ENCODE results near the gene C11orf58. TPM values are rescaled to one million over a fixed set of nuclear protein-coding genes. Genes with fewer than 3 reads are reported as not detected.

Gene C11orf58
- polyA plus RNA-seq, 1 donor from 2014 or later, result 226 TPM

GRCh38 chr11:16793511-16793910, 55.1 kb downstream of the C11orf58 start:
- Histone ChIP-seq H3K9me3 (ENCODE audit: low read length) (no peaks in the 10 kb centered on the region), H3K9me2 (ENCODE audit: insufficient read depth, low read length) (no peaks in the 10 kb centered on the region), H4K20me1 (ENCODE audit: insufficient read depth) (no peaks in the 10 kb centered on the region), H3K27ac (ENCODE audit: low read length) (no peak overlapping the region), H3F3A (ENCODE audit: insufficient read depth, low read length, poor library complexity, severe bottlenecking) (no peaks in the 10 kb centered on the region), H3K4me2 (ENCODE audit: low read length) (no peak overlapping the region), H3K4me3 (ENCODE audit: low read length) (no peak overlapping the region), H3K36me3 (ENCODE audit: insufficient read depth, low read length) (peaks cover 12% of the 10 kb centered on the region), H3K9ac (ENCODE audit: low read length) (no peak overlapping the region), H2AFZ (ENCODE audit: low read depth, low read length) (no peak overlapping the region), H3K79me2 (replicated peaks; ENCODE audit: insufficient read depth, low read length) (no peaks in the 10 kb centered on the region), H3K27me3 (ENCODE audit: insufficient read depth, low read depth, low read length) (no peaks in the 10 kb centered on the region)
- TF ChIP-seq POLR2AphosphoS5 (IDR thresholded peaks at IDR 0.05), result no peak
- no peak for TF ChIP-seq RAD21 (conservative IDR thresholded peaks at IDR 0.05)

GRCh38 chr11:16794047-16794818, 55.8 kb downstream of the C11orf58 start:
- Histone ChIP-seq H3K4me2 (ENCODE audit: low read length) (no peak overlapping the region), H3K36me3 (ENCODE audit: insufficient read depth, low read length) (peaks cover 11% of the 10 kb centered on the region), H3K9ac (ENCODE audit: low read length) (no peak overlapping the region), H3K79me2 (replicated peaks; ENCODE audit: insufficient read depth, low read length) (no peaks in the 10 kb centered on the region), H3K4me3 (ENCODE audit: low read length) (no peak overlapping the region), H3K27ac (ENCODE audit: low read length) (no peak overlapping the region), H3K27me3 (ENCODE audit: insufficient read depth, low read depth, low read length) (no peaks in the 10 kb centered on the region), H3K9me3 (ENCODE audit: low read length) (no peaks in the 10 kb centered on the region), H2AFZ (ENCODE audit: low read depth, low read length) (no peak overlapping the region), H4K20me1 (ENCODE audit: insufficient read depth) (no peaks in the 10 kb centered on the region), H3K9me2 (ENCODE audit: insufficient read depth, low read length) (no peaks in the 10 kb centered on the region), H3F3A (ENCODE audit: insufficient read depth, low read length, poor library complexity, severe bottlenecking) (no peaks in the 10 kb centered on the region)
- no peak for TF ChIP-seq POLR2AphosphoS5 (IDR thresholded peaks at IDR 0.05)
- no peak for TF ChIP-seq RAD21 (conservative IDR thresholded peaks at IDR 0.05)
- TF ChIP-seq TAF1 (IDR thresholded peaks at IDR 0.05; ENCODE audit: low read depth), result no peak
- TF ChIP-seq EZH2 (IDR thresholded peaks at IDR 0.05; ENCODE audit: borderline replicate concordance, insufficient read depth, low read length, poor library complexity, severe bottlenecking), result no peak
- TF ChIP-seq EP300 (conservative IDR thresholded peaks at IDR 0.05; ENCODE audit: poor library complexity, severe bottlenecking), result no peak
- TF ChIP-seq REST (IDR thresholded peaks at IDR 0.05; ENCODE audit: borderline replicate concordance), result no peak
- no peak for TF ChIP-seq SMC3 (conservative IDR thresholded peaks at IDR 0.05; ENCODE audit: poor library complexity)
- TF ChIP-seq MXI1 (conservative IDR thresholded peaks at IDR 0.05; ENCODE audit: poor library complexity, severe bottlenecking), result no peak
- TF ChIP-seq CTCF (IDR thresholded peaks at IDR 0.05; ENCODE audit: poor library complexity, severe bottlenecking), result no peak
